Activated CD4-positive, alpha-beta T cell treated with anti-CD3 and anti-CD28 coated beads, Interleukin-2, Interleukin-4, amounts not matched to agents 100 ng/mL and 50 ng/mL, durations not matched to agents 16 hours and 8 hours (primary cell): Measurements from ENCODE around the gene IFI6.
"Not testable (repeated sequence)": the region's sequence is repeated elsewhere in the genome, so short reads cannot be mapped to it uniquely, and the experiment has no call there.

ENCODE experiments used
- DNase-seq: peaks from one replicate; pipeline ENCODE4 v3.0.0-alpha.2; 2020; ENCODE audit warnings: low spot score

IFI6 gene

DNA sequence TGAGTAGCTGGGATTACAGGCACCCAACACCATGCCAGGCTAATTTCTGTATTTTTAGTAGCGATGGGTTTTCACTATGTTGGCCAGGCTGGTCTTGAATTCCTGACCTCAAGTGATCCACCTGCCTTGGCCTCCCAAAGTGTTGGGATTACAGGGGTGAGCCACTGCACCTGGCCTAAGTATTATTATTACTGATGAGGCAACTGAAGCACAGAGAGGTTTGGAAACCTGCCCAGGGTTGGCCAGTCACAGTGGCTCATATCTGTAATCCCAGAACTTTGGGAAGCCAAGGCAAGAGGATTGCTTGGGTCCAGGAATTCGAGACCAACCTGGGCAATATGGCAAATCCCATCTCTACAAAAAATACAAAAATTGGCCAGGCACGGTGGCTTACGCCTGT is 44.3 kb downstream of the IFI6 start:
- not testable (repeated sequence) for DNase-seq

DNA sequence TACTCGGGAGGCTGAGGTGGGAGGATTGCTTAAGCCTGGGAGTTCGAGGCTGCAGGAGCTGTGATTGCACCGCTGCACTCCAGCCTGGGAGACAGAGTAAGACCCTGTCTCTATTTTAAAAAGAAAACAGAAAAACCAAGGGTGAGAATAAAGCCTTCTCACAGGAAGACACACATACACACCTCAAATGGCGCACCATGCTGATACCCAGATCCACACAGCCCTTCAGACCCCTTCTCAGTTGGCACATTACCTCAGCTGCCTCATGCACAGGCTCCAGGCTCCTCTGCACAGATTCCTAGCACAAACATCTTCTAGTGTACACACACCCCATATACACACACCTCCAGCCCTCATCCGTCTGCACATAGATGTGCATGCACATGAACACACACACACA is 44.9 kb downstream of the IFI6 start:
- no peak for DNase-seq

GRCh38 chr1:27626031-27626935 is 45.7 kb downstream of the IFI6 start:
- no peak for DNase-seq

GRCh38 chr1:27624467-27625178 is 47.4 kb downstream of the IFI6 start:
- no peak for DNase-seq

GRCh38 chr1:27623327-27624212 is 48.4 kb downstream of the IFI6 start:
- no peak for DNase-seq

GRCh38 chr1:27622828-27623227 is 49.2 kb downstream of the IFI6 start:
- no peak for DNase-seq

GRCh38 chr1:27621051-27621920 is 50.7 kb downstream of the IFI6 start:
- no peak for DNase-seq

DNA sequence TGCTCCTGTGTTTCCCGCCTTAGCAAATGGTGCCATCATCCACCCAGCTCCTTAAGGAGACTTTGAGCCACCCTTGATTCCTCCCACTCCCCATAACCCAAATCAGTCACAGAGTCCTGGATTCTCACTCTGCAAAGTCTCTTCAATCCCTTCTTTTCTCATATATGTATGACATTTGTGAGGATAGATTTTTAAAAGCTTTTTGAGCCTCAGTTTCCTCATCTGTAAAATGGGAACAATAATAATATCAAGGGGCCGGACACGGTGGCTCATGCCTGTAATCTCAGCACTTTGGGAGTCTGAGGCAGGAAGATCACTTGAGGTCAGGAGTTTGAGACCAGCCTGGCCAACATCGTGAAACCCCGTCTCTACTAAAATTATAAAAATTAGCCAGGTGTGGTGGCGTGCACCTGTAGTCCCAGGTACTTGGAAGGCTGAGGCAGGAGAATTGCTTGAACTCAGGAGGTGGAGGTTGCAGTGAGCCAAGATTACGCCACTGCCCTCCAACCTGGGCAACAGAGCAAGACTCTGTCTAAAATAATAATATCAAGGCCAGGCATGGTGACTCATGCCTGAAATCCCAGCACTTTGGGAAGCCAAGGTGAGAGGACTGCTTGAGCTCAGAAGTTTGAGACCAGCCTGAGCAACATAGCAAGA is 52.1 kb downstream of the IFI6 start:
- not testable (repeated sequence) for DNase-seq

- DNase-seq, result peak; percentile 28
Observed at GRCh38 chr1:27618341-27619082, 53.5 kb downstream of the IFI6 start.

DNA sequence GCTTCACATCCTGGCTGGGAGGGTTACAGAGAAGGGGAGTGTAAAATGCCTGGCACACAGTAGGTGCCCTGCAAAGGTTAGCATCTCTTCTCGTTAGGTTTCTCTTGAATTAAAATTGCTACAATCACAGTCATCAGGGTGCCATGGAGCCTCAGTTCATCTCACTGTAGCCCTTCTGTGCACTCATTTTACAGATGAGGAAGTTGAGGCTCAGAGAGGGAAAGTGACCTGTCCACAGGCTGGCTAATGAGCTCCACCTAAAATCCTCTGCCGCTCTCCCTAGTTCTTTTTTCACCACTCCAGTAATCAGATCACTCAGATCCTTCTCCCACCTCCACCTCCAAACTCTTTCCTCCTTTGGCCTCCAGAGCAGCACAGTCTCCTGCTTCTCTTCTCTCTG is 54.6 kb downstream of the IFI6 start:
- no peak for DNase-seq

GRCh38 chr1:27616441-27616840 is 55.6 kb downstream of the IFI6 start:
- no peak for DNase-seq
